Sigmoid colon (tissue), 7 donors: ENCODE measurements around the gene OMG. TPM values are rescaled to one million over a fixed set of nuclear protein-coding genes. Genes with fewer than 3 reads are reported as not detected.

Experiments
- DNase-seq: peaks from one replicate; pipeline ENCODE4 v3.0.0-alpha.2; 2019
- H3K27ac ChIP-seq, 4 donors: fragments of 200-600 bp; sonication (generic); one replicate each; pipeline ENCODE4 v1.5.1; 2016 to 2019; ENCODE audit warnings: mild to moderate bottlenecking in 1 of 4
- H3K27me3 ChIP-seq, 3 donors: fragments of 200-600 bp; sonication (generic); one replicate each; pipeline ENCODE4 v1.5.1; 2019; ENCODE audit warnings: mild to moderate bottlenecking in 1 of 3
- H3K36me3 ChIP-seq, 4 donors: fragments of 200-600 bp; sonication (generic); one replicate each; pipeline ENCODE4 v1.5.1; 2016 to 2019
- H3K4me1 ChIP-seq, 4 donors: fragments of 200-600 bp; sonication (generic); one replicate each; pipeline ENCODE4 v1.5.1; 2017 to 2019
- H3K4me3 ChIP-seq, 4 donors: fragments of 200-600 bp; sonication (generic); one replicate each; pipeline ENCODE4 v1.5.1; 2017 to 2019; ENCODE audit warnings: mild to moderate bottlenecking in 2 of 4, moderate library complexity in 1 of 4
- H3K9me3 ChIP-seq, 4 donors: fragments of 200-600 bp in 3 of 4; sonication (generic) in 3 of 4; one replicate each; pipeline versions ENCODE4 v1.5.1 to v1.6.1; 2013 to 2019
- EP300 ChIP-seq, 4 donors: sonication (generic); formaldehyde crosslinking; IDR thresholded peaks; one replicate each; pipeline ENCODE4 v1.6.1; 2017; ENCODE audit warnings: antibody characterized with exemption in 4 of 4
- POLR2A ChIP-seq, 2 donors: fragments of 450-650 bp; IDR thresholded peaks; one replicate each; pipeline ENCODE4 v1.6.1; 2016; ENCODE audit warnings: antibody characterized with exemption in 2 of 2, mild to moderate bottlenecking in 2 of 2, moderate library complexity in 2 of 2
- POLR2AphosphoS5 ChIP-seq, 4 donors: sonication (generic); formaldehyde crosslinking; IDR thresholded peaks; one replicate each; pipeline ENCODE4 v1.6.1; 2017; ENCODE audit warnings: antibody characterized with exemption in 4 of 4
- WGBS, 2 donors: extraction: QIAGEN DNeasy Blood & Tissue Kit; methylation state at CpG; one replicate each; pipeline ENCODE4 v1.1.7; 2013; 5-methylcytosine and 5-hydroxymethylcytosine counted together
- intact Hi-C: fragments of 100-400 bp; cut with DNase I; formaldehyde crosslinking; loops from one replicate; pipeline ENCODE4 v1.15.1; 2023
- polyA plus RNA-seq, 3 donors: library from polyadenylated mRNA; stranded (reverse); fragments of 200-250 nt; gene quantifications; one replicate each; pipeline ENCODE4 v1.2.3, GENCODE V29; 2013
- total RNA-seq, 4 donors: library from RNA; depleted of rRNA; stranded (reverse); fragments of >200 nt; gene quantifications; one replicate each; pipeline ENCODE4 v1.1.0, GENCODE V29; 2016
- TF ChIP-seq, protein P1 (sequence below), 4 experiments: fragments of 450-650 bp in 3 of 4; fragments of 200-600 bp in 1 of 4; IDR thresholded peaks; one replicate each; pipeline ENCODE4 v1.5.1; 2016 to 2019; ENCODE audit warnings: antibody characterized with exemption in 4 of 4, mild to moderate bottlenecking in 3 of 4, moderate library complexity in 2 of 4
- donor health status: healthy with polysubstance abuse.
- donor health status: Bipolar disorder and iron deficiency.
- donor health status: healthy.

The OMG gene
- total and polyA plus RNA-seq, 7 donors = 0.64 to 5.4 (median 1.9) TPM; not detected in 3

DNA sequence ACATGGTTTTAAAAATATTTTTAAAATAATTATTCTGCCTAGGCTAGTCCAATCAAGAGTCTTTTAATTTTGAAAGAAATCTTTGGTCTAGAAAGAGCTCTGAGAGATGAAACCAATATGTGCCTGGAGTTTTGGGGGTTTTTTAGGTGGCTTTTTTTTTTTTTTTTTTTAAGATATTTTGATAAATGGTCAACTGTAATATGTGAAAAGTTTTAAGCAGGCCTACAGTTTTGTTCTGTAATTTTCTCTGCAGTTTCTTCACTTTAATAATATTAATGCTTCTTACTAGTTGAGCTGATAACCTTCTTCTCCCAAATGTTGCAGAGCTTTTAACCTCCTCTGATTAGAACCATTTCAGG lies 45.1 kb downstream of the OMG start:
- TF ChIP-seq, protein P1, sequence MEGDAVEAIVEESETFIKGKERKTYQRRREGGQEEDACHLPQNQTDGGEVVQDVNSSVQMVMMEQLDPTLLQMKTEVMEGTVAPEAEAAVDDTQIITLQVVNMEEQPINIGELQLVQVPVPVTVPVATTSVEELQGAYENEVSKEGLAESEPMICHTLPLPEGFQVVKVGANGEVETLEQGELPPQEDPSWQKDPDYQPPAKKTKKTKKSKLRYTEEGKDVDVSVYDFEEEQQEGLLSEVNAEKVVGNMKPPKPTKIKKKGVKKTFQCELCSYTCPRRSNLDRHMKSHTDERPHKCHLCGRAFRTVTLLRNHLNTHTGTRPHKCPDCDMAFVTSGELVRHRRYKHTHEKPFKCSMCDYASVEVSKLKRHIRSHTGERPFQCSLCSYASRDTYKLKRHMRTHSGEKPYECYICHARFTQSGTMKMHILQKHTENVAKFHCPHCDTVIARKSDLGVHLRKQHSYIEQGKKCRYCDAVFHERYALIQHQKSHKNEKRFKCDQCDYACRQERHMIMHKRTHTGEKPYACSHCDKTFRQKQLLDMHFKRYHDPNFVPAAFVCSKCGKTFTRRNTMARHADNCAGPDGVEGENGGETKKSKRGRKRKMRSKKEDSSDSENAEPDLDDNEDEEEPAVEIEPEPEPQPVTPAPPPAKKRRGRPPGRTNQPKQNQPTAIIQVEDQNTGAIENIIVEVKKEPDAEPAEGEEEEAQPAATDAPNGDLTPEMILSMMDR (IDR thresholded peaks at IDR 0.05) = no peak
- TF ChIP-seq POLR2AphosphoS5 (IDR thresholded peaks at IDR 0.05) (no peak), POLR2A (IDR thresholded peaks at IDR 0.05) (no peak), EP300 (IDR thresholded peaks at IDR 0.05) (no peak)
- no peaks in the 10 kb centered on the region for H3K27me3 ChIP-seq
- no peak overlapping the region for H3K4me3 ChIP-seq
- H3K9me3 ChIP-seq = no peaks in the 10 kb centered on the region
- intact Hi-C loops = no loop called here
- H3K36me3 ChIP-seq = peaks cover 0 to 31% (median 3%) of the 10 kb centered on the region in 4 donors
- no peak for DNase-seq
- no peak overlapping the region for H3K27ac ChIP-seq
- no peaks in the 10 kb centered on the region for H3K4me1 ChIP-seq

- Histone ChIP-seq H3K27me3 (no peaks in the 10 kb centered on the region), H3K27ac (no peak overlapping the region), H3K4me3 (no peak overlapping the region), H3K4me1 (no peaks in the 10 kb centered on the region), H3K9me3 (no peaks in the 10 kb centered on the region), H3K36me3 (peaks cover 0 to 31% (median 3%) of the 10 kb centered on the region in 4 donors)
- intact Hi-C loops = no loop called here
- WGBS, 2 donors = 86 to 87% methylated on average over 1 of the region's 1 CpG
- TF ChIP-seq POLR2A (IDR thresholded peaks at IDR 0.05) (no peak), POLR2AphosphoS5 (IDR thresholded peaks at IDR 0.05) (no peak), EP300 (IDR thresholded peaks at IDR 0.05) (no peak)
- TF ChIP-seq, protein P1 (IDR thresholded peaks at IDR 0.05) = no peak
- no peak for DNase-seq
These were observed 45.7 kb downstream of the OMG start for GRCh38 chr17:31251105-31251969.

GRCh38 chr17:31250229-31250628 lies 46.8 kb downstream of the OMG start:
- Histone ChIP-seq H3K36me3 (peaks cover 0 to 37% (median 6%) of the 10 kb centered on the region in 4 donors), H3K4me3 (no peak overlapping the region), H3K27me3 (no peaks in the 10 kb centered on the region), H3K27ac (no peak overlapping the region), H3K4me1 (no peaks in the 10 kb centered on the region), H3K9me3 (no peaks in the 10 kb centered on the region)
- no peak for DNase-seq
- 74 to 95% methylated on average over 1 of the region's 1 CpG for whole genome bisulfite sequencing, 2 donors
- intact Hi-C loops = no loop called here
- TF ChIP-seq EP300 (IDR thresholded peaks at IDR 0.05) (no peak), POLR2A (IDR thresholded peaks at IDR 0.05) (no peak), POLR2AphosphoS5 (IDR thresholded peaks at IDR 0.05) (no peak)
- TF ChIP-seq, protein P1 (IDR thresholded peaks at IDR 0.05) = no peak

GRCh38 chr17:31249835-31250141 lies 47.3 kb downstream of the OMG start:
- H3K4me3 ChIP-seq = no peak overlapping the region
- TF ChIP-seq EP300 (IDR thresholded peaks at IDR 0.05) (no peak), POLR2AphosphoS5 (IDR thresholded peaks at IDR 0.05) (no peak), POLR2A (IDR thresholded peaks at IDR 0.05) (no peak)
- TF ChIP-seq, protein P1 (IDR thresholded peaks at IDR 0.05) = no peak
- peaks cover 0 to 42% (median 6%) of the 10 kb centered on the region in 4 donors for H3K36me3 ChIP-seq
- no peak overlapping the region for H3K27ac ChIP-seq
- no peaks in the 10 kb centered on the region for H3K9me3 ChIP-seq
- no peak for DNase-seq
- 93 to 94% methylated on average over 4 of the region's 4 CpGs for WGBS, 2 donors
- no peaks in the 10 kb centered on the region for H3K27me3 ChIP-seq
- no peaks in the 10 kb centered on the region for H3K4me1 ChIP-seq
- intact Hi-C loops = no loop called here
